DOHH2 (cell line): Measurements from ENCODE around the gene CDH16.

Experiments
- H3F3A ChIP-seq: fragments of 200-600 bp; sonication (generic), shearing (Covaris generic); 2 replicates; pipeline ENCODE4 v1.6.0; 2016; ENCODE audit warnings: antibody characterized with exemption, mild to moderate bottlenecking; ENCODE audit not compliant: control insufficient read depth, insufficient read depth
- H3K27ac ChIP-seq: fragments of 200-600 bp; sonication (generic); 2 replicates; pipeline ENCODE4 v1.5.1; 2014; ENCODE audit warnings: low read depth, mild to moderate bottlenecking, low read length, moderate library complexity
- H3K27me3 ChIP-seq: fragments of 200-600 bp; sonication (generic); 2 replicates; pipeline ENCODE4 v1.6.1; 2014; ENCODE audit warnings: mild to moderate bottlenecking, low read length, mixed read lengths; ENCODE audit not compliant: control insufficient read depth
- H3K36me3 ChIP-seq: fragments of 200-600 bp; sonication (generic); 2 replicates; pipeline ENCODE4 v1.6.1; 2014; ENCODE audit warnings: mild to moderate bottlenecking, low read length, moderate library complexity, mixed read lengths; ENCODE audit not compliant: control insufficient read depth
- H3K4me1 ChIP-seq: fragments of 200-600 bp; sonication (generic); 2 replicates; pipeline ENCODE4 v1.6.1; 2014; ENCODE audit warnings: mild to moderate bottlenecking, low read length, mixed read lengths; ENCODE audit not compliant: control insufficient read depth
- H3K4me2 ChIP-seq: fragments of 200-600 bp; sonication (generic); 2 replicates; pipeline ENCODE4 v1.6.0; 2014; ENCODE audit warnings: mild to moderate bottlenecking, low read length, moderate library complexity
- H3K4me3 ChIP-seq: fragments of 200-600 bp; sonication (generic); 2 replicates; pipeline ENCODE4 v1.5.1; 2014; ENCODE audit warnings: mild to moderate bottlenecking, low read length, mixed read lengths
- H3K79me2 ChIP-seq: fragments of 200-600 bp; sonication (generic); 2 replicates; pipeline ENCODE4 v1.6.1; 2014; ENCODE audit warnings: mild to moderate bottlenecking, low read length, mixed read lengths; ENCODE audit not compliant: control insufficient read depth
- H3K9me2 ChIP-seq: fragments of 200-600 bp; sonication (generic); replicated peaks from 2 replicates; pipeline ENCODE4 v1.6.1; 2014; ENCODE audit warnings: mild to moderate bottlenecking, low read length, mixed read lengths; ENCODE audit not compliant: control insufficient read depth
- H3K9me3 ChIP-seq: fragments of 200-600 bp; sonication (generic); 2 replicates; pipeline ENCODE4 v1.6.1; 2014; ENCODE audit warnings: antibody characterized with exemption, low read length, mixed read lengths; ENCODE audit not compliant: control insufficient read depth, insufficient read depth
- H4K20me1 ChIP-seq: fragments of 200-600 bp; sonication (generic); 2 replicates; pipeline ENCODE4 v1.6.0; 2014; ENCODE audit warnings: low read depth, mild to moderate bottlenecking, antibody characterized with exemption, low read length, moderate library complexity; ENCODE audit not compliant: control insufficient read depth, insufficient read depth
- EZH2phosphoT487 ChIP-seq: fragments of 200-600 bp; sonication (generic); IDR thresholded peaks from 2 replicates; pipeline ENCODE4 v1.6.1; 2017; ENCODE audit warnings: borderline replicate concordance, mild to moderate bottlenecking, antibody characterized with exemption, low read length, moderate library complexity, mixed read lengths
- TF ChIP-seq, protein P1 (sequence below): fragments of 200-600 bp; sonication (generic); IDR thresholded peaks from one replicate; pipeline ENCODE4 v1.5.1; 2014; ENCODE audit warnings: antibody characterized with exemption, mild to moderate bottlenecking, low read depth, low read length; ENCODE audit not compliant: poor library complexity, severe bottlenecking

CDH16 gene

DNA sequence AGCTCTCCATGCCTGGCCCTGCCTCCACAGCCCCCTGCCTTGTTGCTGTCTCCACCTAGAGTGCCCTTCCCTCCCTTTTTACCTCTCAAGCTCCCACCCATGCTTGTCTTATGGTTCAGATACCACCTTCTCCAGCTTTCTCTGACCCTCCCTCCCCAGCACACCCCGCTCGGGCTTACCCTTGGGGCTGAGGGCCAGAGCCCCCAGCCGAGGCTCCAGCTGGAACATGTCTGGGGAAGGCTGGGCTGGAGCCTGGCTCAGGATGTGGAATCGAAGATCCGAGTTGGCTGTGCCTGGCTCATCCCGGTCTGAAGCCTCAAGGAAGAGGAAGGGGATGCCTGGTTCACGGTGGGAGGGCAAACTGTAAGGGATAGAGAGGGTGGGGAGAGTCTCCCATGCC lies 3.6 kb downstream of the CDH16 start:
- no peaks in the 10 kb centered on the region for H3K9me3 ChIP-seq
- TF ChIP-seq, protein P1, sequence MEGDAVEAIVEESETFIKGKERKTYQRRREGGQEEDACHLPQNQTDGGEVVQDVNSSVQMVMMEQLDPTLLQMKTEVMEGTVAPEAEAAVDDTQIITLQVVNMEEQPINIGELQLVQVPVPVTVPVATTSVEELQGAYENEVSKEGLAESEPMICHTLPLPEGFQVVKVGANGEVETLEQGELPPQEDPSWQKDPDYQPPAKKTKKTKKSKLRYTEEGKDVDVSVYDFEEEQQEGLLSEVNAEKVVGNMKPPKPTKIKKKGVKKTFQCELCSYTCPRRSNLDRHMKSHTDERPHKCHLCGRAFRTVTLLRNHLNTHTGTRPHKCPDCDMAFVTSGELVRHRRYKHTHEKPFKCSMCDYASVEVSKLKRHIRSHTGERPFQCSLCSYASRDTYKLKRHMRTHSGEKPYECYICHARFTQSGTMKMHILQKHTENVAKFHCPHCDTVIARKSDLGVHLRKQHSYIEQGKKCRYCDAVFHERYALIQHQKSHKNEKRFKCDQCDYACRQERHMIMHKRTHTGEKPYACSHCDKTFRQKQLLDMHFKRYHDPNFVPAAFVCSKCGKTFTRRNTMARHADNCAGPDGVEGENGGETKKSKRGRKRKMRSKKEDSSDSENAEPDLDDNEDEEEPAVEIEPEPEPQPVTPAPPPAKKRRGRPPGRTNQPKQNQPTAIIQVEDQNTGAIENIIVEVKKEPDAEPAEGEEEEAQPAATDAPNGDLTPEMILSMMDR = no peak
- TF ChIP-seq EZH2phosphoT487 = no peak
- H3F3A ChIP-seq = no peaks in the 10 kb centered on the region
- no peaks in the 10 kb centered on the region for H4K20me1 ChIP-seq
- no peaks in the 10 kb centered on the region for H3K9me2 ChIP-seq
- no peaks in the 10 kb centered on the region for H3K4me1 ChIP-seq
- H3K79me2 ChIP-seq = no peaks in the 10 kb centered on the region
- no peaks in the 10 kb centered on the region for H3K36me3 ChIP-seq
- peaks cover 3% of the 10 kb centered on the region for H3K27me3 ChIP-seq
- H3K4me3 ChIP-seq = no peak overlapping the region
- no peak overlapping the region for H3K4me2 ChIP-seq
- H3K27ac ChIP-seq = no peak overlapping the region

DNA sequence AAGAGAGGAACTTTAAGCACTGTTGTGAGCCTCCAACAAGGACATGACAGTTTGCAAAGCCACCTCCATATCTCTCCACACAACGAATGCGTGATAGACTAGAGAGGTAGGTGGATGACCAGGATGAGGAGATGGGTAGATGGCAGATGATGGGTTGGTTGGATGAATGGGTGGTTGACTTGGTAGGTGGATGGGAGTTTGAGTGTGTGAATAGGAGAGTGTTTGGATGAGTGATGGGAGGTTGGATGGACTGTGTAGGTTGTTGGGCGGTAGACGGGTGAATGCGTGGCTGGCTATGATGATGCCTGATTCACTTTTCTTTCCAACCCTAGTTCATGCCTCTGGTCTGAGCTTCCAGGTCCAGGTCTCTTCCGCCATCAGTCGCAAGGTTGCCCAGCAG lies 4.1 kb downstream of the CDH16 start:
- no peaks in the 10 kb centered on the region for H3K27me3 ChIP-seq
- H3K36me3 ChIP-seq = no peaks in the 10 kb centered on the region
- TF ChIP-seq, protein P1 = no peak
- TF ChIP-seq EZH2phosphoT487 = no peak
- no peaks in the 10 kb centered on the region for H3F3A ChIP-seq
- H3K4me2 ChIP-seq = no peak overlapping the region
- no peaks in the 10 kb centered on the region for H3K79me2 ChIP-seq
- no peaks in the 10 kb centered on the region for H3K9me2 ChIP-seq
- no peaks in the 10 kb centered on the region for H3K9me3 ChIP-seq
- H3K27ac ChIP-seq = no peak overlapping the region
- H4K20me1 ChIP-seq = no peaks in the 10 kb centered on the region
- no peaks in the 10 kb centered on the region for H3K4me1 ChIP-seq
- no peak overlapping the region for H3K4me3 ChIP-seq

DNA sequence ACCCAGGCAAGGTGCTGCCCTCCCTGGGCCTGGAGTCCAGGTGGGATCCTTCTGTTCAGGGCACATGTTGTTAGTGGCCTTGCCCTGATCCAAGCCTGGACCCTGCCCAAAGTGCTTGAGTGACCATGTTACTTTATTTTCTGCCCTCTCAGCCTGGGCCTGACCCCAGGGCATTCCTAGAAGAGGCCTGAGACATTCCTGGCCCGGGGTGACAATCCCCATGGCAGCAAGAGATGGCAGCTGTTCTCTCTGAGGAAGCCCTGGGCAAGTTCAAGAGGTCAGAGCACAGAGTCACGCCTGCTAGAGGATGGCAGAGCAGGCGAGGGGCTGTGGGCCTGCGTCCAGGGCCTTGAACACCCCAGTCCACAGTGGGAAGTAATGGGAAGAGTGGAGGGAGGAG lies 5.0 kb downstream of the CDH16 start:
- Histone ChIP-seq H3K79me2 (no peaks in the 10 kb centered on the region), H3K4me1 (no peaks in the 10 kb centered on the region), H3K9me3 (no peaks in the 10 kb centered on the region), H3K36me3 (no peaks in the 10 kb centered on the region), H3K27me3 (no peaks in the 10 kb centered on the region), H3F3A (no peaks in the 10 kb centered on the region), H3K9me2 (no peaks in the 10 kb centered on the region), H3K4me3 (no peak overlapping the region), H3K4me2 (no peak overlapping the region), H3K27ac (no peak overlapping the region), H4K20me1 (no peaks in the 10 kb centered on the region)
- TF ChIP-seq EZH2phosphoT487 = no peak
- TF ChIP-seq, protein P1 = no peak

DNA sequence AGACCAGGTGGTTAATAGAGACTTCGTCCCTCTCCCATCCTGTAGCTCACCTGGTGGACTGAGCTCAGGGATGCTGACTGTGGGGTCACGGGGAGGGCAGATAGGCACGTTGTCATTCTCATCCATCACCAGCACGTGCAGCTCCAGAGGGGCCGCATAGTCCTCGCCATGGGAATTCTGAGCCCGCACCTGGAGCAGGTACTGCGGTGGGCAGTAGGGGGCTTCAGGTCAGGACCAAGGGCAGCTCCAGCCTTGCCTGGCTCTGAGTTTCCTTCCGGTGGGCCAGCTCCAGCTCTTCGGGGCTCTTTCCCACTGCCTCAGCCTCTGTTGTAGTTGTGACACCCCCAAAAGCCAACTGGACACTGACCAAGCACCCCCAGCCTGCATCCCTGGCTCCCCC lies 5.6 kb downstream of the CDH16 start:
- TF ChIP-seq, protein P1 = no peak
- no peak for TF ChIP-seq EZH2phosphoT487
- Histone ChIP-seq H3F3A (no peaks in the 10 kb centered on the region), H3K9me2 (no peaks in the 10 kb centered on the region), H3K9me3 (no peaks in the 10 kb centered on the region), H3K27ac (no peak overlapping the region), H3K27me3 (no peaks in the 10 kb centered on the region; the same call in 1 of the 2 replicates), H3K79me2 (no peaks in the 10 kb centered on the region), H3K36me3 (no peaks in the 10 kb centered on the region), H4K20me1 (no peaks in the 10 kb centered on the region), H3K4me3 (no peak overlapping the region), H3K4me1 (no peaks in the 10 kb centered on the region), H3K4me2 (no peak overlapping the region)
